Esophagus muscularis mucosa (tissue), 3 donors: ENCODE data around the gene DEFB128.

Experiments
- POLR2A ChIP-seq: fragments of 450-650 bp; IDR thresholded peaks from one replicate; pipeline ENCODE4 v1.6.1; 2017; ENCODE audit warnings: antibody characterized with exemption, moderate library complexity, mild to moderate bottlenecking, low read depth
- TF ChIP-seq, protein P1 (sequence below), 3 experiments: fragments of 200-600 bp in 2 of 3; fragments of 450-650 bp in 1 of 3; sonication (generic) in 2 of 3; IDR thresholded peaks; one replicate each; pipeline ENCODE4 v1.5.1; 2017 to 2019; ENCODE audit warnings: antibody characterized with exemption in 3 of 3, mild to moderate bottlenecking in 2 of 3, moderate library complexity in 1 of 3

DNA sequence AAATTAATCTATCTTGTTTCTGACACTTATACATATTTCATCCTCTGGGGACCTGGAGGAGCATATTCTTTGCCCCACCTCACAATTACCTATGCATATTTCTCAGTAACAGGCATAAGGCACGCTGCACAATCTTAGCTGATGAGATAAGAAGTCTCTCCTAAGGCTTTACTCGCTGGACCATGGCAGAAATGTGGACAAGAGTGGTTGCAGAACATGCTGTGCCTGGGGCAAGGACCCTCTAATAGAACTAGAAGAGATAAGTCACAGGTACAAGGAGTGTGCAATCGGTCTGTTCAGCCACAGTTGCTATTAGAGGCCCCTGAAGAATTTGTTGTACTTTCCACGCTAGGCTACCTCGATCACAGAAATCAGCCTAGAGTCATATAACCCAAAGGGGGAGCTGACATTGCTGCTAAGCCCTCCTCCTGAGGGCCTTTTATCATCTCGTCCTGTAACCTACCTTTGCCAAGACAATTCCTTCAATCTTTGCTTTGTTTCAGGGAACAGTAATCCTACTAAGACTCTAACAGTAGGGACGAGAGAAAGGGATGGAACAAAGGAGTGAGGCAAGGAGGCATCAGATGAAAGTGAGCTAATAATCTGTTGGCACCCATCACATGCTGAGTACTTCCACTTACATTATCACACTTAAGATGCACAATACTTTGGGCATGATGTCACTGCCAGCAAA is 21.4 kb upstream of the DEFB128 start:
- TF ChIP-seq POLR2A = no peak
- TF ChIP-seq, protein P1, sequence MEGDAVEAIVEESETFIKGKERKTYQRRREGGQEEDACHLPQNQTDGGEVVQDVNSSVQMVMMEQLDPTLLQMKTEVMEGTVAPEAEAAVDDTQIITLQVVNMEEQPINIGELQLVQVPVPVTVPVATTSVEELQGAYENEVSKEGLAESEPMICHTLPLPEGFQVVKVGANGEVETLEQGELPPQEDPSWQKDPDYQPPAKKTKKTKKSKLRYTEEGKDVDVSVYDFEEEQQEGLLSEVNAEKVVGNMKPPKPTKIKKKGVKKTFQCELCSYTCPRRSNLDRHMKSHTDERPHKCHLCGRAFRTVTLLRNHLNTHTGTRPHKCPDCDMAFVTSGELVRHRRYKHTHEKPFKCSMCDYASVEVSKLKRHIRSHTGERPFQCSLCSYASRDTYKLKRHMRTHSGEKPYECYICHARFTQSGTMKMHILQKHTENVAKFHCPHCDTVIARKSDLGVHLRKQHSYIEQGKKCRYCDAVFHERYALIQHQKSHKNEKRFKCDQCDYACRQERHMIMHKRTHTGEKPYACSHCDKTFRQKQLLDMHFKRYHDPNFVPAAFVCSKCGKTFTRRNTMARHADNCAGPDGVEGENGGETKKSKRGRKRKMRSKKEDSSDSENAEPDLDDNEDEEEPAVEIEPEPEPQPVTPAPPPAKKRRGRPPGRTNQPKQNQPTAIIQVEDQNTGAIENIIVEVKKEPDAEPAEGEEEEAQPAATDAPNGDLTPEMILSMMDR (IDR thresholded peaks at IDR 0.05) = no peak
